Ishikawa (cell line): ENCODE data around the gene TTC34.

Source experiments
- CEBPB ChIP-seq: IDR thresholded peaks from 2 replicates; pipeline ENCODE4 v1.6.1; 2012
- CREB1 ChIP-seq: IDR thresholded peaks from 2 replicates; pipeline ENCODE4 v1.6.1; 2012; ENCODE audit warnings: low read depth
- EGR1 ChIP-seq: IDR thresholded peaks from 2 replicates; pipeline ENCODE4 v1.6.1; 2012
- EP300 ChIP-seq: IDR thresholded peaks from 2 replicates; pipeline ENCODE4 v1.6.1; 2012; ENCODE audit warnings: borderline replicate concordance
- FOXM1 ChIP-seq: IDR thresholded peaks from 2 replicates; pipeline ENCODE4 v1.6.1; 2012; ENCODE audit warnings: low read depth, borderline replicate concordance
- MAX ChIP-seq: IDR thresholded peaks from 2 replicates; pipeline ENCODE4 v1.6.1; 2012
- NFIC ChIP-seq: IDR thresholded peaks from 2 replicates; pipeline ENCODE4 v1.6.1; 2012
- RAD21 ChIP-seq: IDR thresholded peaks from 2 replicates; pipeline ENCODE4 v1.6.1; 2012; ENCODE audit warnings: low read depth
- TAF1 ChIP-seq: IDR thresholded peaks from 2 replicates; pipeline ENCODE4 v1.6.1; 2012; ENCODE audit warnings: low read depth, mild to moderate bottlenecking
- TCF12 ChIP-seq: IDR thresholded peaks from 2 replicates; pipeline ENCODE4 v1.6.1; 2012; ENCODE audit warnings: low read depth
- TEAD4 ChIP-seq: IDR thresholded peaks from 2 replicates; pipeline ENCODE4 v1.6.1; 2012
- USF1 ChIP-seq: IDR thresholded peaks from 2 replicates; pipeline ENCODE4 v1.6.1; 2012
- YY1 ChIP-seq: IDR thresholded peaks from 2 replicates; pipeline ENCODE4 v1.6.1; 2012; ENCODE audit warnings: low read depth
- ZBTB7A ChIP-seq: IDR thresholded peaks from 2 replicates; pipeline ENCODE4 v1.6.1; 2012; ENCODE audit warnings: low read depth
- TF ChIP-seq, protein P1 (sequence below): IDR thresholded peaks from 2 replicates; pipeline ENCODE4 v1.6.1; 2012; ENCODE audit warnings: low read depth, mild to moderate bottlenecking

Gene TTC34

GRCh38 chr1:2588661-2589430, 212.6 kb downstream of the TTC34 start:
- TF ChIP-seq, protein P1, sequence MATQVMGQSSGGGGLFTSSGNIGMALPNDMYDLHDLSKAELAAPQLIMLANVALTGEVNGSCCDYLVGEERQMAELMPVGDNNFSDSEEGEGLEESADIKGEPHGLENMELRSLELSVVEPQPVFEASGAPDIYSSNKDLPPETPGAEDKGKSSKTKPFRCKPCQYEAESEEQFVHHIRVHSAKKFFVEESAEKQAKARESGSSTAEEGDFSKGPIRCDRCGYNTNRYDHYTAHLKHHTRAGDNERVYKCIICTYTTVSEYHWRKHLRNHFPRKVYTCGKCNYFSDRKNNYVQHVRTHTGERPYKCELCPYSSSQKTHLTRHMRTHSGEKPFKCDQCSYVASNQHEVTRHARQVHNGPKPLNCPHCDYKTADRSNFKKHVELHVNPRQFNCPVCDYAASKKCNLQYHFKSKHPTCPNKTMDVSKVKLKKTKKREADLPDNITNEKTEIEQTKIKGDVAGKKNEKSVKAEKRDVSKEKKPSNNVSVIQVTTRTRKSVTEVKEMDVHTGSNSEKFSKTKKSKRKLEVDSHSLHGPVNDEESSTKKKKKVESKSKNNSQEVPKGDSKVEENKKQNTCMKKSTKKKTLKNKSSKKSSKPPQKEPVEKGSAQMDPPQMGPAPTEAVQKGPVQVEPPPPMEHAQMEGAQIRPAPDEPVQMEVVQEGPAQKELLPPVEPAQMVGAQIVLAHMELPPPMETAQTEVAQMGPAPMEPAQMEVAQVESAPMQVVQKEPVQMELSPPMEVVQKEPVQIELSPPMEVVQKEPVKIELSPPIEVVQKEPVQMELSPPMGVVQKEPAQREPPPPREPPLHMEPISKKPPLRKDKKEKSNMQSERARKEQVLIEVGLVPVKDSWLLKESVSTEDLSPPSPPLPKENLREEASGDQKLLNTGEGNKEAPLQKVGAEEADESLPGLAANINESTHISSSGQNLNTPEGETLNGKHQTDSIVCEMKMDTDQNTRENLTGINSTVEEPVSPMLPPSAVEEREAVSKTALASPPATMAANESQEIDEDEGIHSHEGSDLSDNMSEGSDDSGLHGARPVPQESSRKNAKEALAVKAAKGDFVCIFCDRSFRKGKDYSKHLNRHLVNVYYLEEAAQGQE: no peak
- TF ChIP-seq YY1: no peak
- TF ChIP-seq ZBTB7A: no peak
- no peak for TF ChIP-seq EGR1
- no peak for TF ChIP-seq TCF12
- TF ChIP-seq NFIC: no peak
- no peak for TF ChIP-seq EP300
- TF ChIP-seq CEBPB: no peak

- TF ChIP-seq EGR1 (no peak), TCF12 (no peak), CREB1 (no peak), NFIC (no peak), EP300 (no peak), TAF1 (no peak), ZBTB7A (no peak)
- TF ChIP-seq, protein P1: no peak
Measured at GRCh38 chr1:2587860-2588571, 213.5 kb downstream of the TTC34 start.

- TF ChIP-seq MAX: peak; percentile 13; the same call in 1 of the 2 replicates
- 0 out of 2 replicates have a peak, but pooled peaks have one; percentile 32 for TF ChIP-seq TAF1
- no peak for TF ChIP-seq RAD21
Measured at GRCh38 chr1:2587071-2587859, 214.2 kb downstream of the TTC34 start.

GRCh38 chr1:2586154-2587070, 215.1 kb downstream of the TTC34 start, which contains the start of gene PRXL2B:
Gene PRXL2B, plus strand, starts transcription at chr1:2586777. Its CDS starts 109 bp downstream, at chr1:2586886.
- TF ChIP-seq TEAD4 (peak; percentile 58), ZBTB7A (peak; percentile 99), USF1 (no peak), CREB1 (no peak), YY1 (peak; percentile 85), FOXM1 (no peak), TCF12 (no peak), EGR1 (0 out of 2 replicates have a peak, but pooled peaks have one; percentile 15), MAX (peak; percentile 86), TAF1 (peak; percentile 22; the same call in 1 of the 2 replicates), NFIC (peak; percentile 31; the same call in 1 of the 2 replicates)
- TF ChIP-seq, protein P1: peak; percentile 43
